HG02970 (cell line): ENCODE measurements around the gene SDK1.

Experiments
- ATAC-seq: cut with Tn5 transposase; IDR thresholded peaks from one replicate; pipeline ENCODE4 v1.9.1; 2021; ENCODE audit warnings: mild to moderate bottlenecking, moderate library complexity, moderate number of reproducible peaks; ENCODE audit not compliant: unreplicated experiment, low FRiP score

The SDK1 gene

DNA sequence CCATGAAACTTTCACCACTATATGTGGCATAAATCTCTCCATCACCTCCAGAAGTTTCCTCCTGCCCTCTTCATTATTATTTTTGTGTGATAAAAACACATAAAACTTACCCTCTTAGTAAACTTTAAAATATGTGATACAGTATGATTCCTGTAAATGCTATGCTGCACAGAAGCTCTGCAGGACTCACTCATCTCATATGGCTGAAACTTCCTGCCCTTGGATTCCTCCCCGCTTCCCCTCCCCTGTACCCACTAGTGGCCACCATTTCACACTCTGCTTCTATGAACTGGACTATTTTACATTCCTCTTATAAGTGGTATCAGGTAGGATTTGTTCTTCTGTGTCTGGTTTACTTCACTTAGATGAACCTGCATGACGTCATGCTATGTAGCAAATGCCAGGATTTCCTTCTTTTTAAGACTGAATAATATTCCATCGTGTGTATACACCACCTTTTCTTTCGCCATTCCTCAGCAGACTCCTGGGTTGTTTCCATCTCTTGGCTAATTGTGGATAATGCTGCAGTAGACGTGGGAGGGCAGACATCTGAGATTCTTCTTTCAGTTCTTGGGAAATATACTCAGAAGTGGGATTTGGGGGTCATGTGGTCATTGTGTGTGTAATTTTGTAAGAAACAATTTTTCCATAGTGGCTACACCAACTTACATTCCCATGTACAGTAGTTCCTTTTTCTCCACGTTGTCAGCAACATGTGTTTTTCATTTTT is 335.2 kb downstream of the SDK1 start:
- ATAC-seq = no peak

DNA sequence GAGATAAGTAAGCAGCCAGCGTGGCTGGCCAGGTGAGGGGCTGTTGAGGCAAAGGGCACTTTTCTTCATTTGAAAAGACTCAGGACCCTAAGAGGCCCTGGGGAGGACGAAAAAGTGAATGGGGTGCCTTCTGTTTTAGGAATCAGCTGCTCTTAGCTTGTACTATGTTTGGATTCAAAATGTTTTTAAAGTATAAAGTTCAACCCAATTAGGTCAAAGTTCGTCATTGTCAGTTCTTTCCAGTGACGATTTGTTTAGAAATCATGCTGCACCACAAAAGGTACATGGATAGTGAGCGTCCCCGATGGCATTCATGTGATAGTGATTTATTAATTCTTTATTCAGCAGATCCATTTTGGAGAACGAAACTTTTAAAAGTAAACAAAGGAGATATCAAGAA is 338.2 kb downstream of the SDK1 start:
- no peak for ATAC-seq

DNA sequence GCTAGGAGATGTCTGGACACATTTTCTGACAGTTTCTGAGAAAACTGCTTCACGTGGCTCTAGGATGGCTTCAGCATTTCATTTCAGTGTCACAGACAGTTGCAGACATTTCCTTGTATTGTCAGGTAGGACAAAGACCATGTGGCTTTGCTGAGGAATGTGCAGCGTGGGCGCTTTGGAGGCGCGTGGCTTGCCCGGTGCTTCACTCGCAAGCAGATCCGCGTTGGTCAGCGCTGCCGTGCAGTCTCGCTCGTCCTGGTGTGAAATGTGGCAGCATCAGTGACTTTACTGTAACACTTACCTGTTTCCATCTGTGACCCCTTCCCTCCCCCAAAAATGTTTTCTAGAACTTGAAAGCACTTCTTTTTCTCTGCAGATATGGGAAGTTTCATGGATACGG is 340.5 kb downstream of the SDK1 start:
- no peak for ATAC-seq

DNA sequence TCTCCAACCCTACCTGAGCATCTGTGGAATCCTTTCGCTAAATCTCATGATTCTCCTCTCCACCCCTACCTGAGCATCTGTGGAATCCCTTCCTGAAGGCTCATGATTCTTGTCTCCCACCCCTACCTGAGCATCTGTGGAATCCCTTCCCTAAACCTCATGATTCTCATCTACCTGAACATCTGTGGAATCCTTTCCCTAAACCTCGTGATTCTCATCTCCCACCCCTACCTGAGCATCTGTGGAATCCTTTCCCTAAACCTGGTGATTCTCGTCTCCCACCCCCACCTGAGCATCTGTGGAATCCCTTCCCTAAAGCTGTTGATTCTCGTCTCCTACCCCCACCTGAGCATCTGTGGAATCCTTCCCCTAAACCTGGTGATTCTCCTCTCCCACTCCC is 342.0 kb downstream of the SDK1 start:
- no peak for ATAC-seq

DNA sequence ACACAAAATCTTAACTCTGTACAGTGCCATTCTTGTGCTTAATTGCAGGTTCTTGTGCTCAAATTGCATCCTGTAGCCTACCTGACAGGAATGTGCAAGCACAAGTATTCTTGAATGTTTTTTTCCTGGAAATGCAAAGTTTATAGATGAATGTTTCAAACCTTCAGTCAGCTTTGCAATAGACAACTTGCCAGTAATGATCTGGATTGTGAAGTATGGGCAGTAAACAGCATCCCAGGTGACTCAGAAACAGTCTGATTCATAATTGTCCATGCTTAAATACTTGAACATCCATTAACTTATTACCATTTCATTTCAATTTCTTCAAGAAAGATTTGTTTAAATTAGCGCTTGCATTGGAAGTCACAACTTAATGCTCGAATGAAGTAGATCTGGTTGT is 347.2 kb downstream of the SDK1 start:
- no peak for ATAC-seq

DNA sequence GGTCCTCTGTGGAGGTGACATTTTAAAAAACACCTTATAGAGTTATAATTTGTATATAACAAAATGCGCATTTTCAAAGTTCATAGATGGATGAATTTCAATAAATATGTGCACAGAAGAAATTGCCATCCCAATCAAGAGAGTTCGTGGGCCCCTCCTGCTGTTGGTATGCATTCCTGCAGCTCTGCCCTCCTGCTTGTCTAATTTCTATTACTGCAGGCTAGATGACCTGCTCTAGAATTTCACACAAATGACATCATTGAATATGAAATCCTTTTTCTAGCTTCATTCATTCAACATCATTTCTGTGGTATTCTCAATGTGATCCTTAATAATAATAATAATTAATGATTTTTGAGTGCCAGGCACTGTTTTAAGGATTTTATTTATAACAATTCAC is 348.2 kb downstream of the SDK1 start:
- ATAC-seq = no peak

DNA sequence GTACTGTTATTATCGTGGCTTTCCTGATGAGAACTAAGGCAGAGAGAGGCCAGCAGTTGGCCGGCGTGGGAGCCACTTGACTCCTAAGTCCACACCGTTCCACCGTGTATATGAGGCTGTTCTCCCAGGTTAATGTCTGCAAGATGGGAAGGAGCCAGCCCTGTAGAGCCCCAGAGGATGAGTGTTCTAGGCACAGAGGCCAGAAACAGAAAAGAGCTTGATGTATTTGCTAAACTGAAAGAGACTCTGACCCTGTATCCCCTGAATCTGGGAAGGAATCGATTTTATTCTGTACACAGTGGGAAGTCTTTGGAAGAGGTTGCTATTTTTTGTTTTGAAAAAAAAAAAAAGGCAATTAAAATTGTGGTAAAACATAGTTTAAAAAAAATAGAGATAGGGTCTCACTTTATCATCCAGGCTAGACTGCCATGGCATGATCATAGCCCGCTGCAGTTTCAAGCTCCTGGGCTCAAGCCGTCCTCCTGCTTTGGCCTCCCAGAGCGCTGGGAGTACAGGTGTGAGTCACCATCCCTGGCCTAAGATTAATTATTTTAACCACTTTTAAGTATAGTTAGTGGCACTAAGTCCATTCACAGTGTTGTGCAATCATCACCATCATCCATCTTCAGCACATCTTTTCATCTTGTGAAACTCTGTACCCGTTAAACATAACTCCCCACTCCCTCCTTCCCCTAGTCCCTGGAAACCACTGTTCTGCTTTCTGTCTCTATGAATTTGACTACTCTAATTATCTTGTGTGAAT is 348.8 kb downstream of the SDK1 start:
- ATAC-seq = no peak

DNA sequence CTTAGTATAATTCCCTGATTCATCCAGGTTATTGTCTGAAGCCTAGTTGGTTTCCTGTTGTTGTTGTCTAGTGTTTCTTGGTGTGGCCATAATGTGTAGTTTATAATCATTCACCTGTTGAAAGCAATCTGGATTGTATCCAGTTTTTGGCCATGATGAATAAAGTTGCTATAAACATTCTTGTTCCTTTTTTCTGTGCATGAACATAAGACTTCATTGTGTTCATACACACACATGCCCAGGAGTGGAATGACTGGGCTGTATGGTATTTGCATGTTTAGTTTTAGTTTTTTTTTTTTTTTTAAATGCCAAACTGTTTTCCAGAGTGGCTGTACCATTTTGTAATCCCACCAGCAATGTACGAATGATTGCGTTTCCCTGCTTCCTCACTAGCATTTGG is 349.8 kb downstream of the SDK1 start:
- no peak for ATAC-seq

DNA sequence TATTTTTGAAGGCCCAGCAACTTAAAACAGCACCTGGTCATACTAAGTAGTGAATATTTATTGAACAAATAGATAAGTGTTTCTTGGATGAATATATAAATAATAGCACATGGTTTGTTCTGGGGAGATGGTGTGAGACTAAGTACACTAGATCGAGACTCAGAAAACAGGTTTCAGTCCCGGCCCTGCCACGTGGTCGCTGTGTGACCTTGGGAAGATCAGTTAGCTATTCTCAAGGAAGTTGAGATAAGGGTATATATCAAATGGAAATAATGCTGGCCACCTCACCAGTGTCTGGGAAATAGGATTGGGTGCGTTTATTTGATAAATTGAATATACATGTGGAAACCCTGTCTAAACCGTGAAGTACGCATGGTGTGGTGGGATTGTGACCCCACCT is 354.6 kb downstream of the SDK1 start:
- no peak for ATAC-seq

DNA sequence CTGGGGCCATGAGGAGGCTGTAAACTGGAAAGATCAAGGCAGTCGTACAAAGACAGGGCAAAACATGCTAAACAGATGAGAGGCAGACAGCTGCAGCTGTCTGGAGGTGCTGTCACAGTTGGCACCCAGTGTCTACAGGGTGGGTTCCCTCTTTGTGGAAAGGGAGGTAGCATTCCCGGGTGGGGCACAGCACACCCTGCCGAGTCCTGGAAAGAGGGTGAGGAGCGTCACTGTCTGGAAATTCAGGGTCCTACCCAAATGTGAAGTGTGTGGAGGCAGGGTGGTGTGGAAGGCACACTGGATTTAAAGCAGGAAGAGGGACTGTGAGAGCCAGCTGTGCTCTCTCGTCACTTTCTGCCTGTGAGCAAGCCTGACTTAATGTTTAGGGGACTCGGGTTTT is 356.2 kb downstream of the SDK1 start:
- ATAC-seq = no peak

DNA sequence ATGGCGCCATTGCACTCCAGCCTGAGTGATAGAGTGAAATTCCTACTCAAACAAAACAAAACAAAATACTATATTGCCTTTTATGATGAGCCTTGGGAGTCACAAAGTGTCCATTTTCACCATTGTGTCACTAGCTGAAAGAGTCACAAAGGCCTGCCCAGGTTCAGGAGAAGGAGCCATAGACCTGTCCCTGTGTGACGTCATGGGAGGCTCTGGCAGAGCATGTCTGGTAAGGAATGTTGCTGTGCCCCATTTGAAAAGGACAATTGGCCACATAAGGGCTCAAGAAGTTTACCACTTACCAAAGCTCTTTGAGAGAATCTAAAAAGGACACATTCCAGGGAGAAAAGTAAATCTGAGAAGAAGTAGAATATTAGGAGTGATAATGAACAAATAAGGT is 367.7 kb downstream of the SDK1 start:
- ATAC-seq = no peak

DNA sequence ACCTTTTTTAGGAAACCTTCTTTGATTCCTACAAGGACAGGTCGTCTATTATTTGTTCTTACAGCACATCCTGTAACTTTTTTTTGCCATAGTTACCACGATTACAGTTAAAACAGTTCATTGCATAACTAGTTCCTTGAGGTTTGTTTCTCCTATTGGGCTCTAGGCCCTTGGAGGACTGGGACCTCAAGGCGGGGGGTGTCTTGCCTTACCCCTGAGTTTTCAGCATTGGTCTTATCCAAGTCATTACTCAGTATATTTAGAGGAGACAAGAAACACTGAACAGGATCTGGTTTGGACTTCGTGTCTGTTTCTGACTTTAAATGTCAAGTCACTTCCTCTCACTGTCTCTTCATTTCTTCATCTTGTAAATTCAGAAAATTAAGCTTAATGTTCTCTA is 369.8 kb downstream of the SDK1 start:
- ATAC-seq = no peak

DNA sequence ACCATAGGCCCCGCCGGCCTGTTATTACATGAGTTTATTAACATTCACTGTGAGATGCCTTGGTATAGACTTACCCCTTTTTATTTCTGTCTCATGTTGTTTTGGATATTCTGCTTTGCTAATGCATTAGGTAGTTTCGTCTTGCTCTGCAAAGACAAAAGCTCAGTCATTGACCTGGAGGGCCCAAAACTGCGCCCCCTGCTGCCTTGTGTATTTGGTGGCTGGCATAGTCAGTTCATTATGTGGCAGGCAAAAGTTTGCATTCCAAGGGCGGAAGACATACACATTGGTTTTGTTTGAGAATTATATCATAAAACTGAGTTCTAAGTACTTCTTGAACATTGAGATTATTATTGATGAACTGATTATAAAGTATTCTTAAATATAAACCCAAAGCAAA is 372.5 kb downstream of the SDK1 start:
- no peak for ATAC-seq

DNA sequence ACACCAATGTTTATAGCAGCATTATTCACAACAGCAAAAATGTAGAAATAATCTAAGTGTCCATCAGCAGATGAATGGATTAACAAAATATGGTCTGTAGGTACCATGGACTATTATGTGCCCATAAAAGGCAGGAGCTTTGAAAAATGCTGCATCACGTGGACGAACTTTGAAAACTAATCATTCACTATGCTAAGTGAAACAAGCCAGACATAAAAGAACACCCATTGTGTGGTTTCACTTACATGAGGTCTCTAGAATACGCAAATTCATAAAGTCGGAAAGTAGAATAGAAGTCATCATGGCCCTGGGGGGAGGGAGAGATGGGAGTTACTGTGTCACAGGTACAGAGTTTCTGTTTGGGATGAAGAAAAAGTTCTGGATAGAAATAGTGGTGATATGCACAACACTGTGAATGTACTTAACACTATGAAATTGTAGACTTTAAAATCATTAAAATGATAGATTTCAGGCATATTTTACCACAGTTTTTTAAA is 377.3 kb downstream of the SDK1 start:
- no peak for ATAC-seq

DNA sequence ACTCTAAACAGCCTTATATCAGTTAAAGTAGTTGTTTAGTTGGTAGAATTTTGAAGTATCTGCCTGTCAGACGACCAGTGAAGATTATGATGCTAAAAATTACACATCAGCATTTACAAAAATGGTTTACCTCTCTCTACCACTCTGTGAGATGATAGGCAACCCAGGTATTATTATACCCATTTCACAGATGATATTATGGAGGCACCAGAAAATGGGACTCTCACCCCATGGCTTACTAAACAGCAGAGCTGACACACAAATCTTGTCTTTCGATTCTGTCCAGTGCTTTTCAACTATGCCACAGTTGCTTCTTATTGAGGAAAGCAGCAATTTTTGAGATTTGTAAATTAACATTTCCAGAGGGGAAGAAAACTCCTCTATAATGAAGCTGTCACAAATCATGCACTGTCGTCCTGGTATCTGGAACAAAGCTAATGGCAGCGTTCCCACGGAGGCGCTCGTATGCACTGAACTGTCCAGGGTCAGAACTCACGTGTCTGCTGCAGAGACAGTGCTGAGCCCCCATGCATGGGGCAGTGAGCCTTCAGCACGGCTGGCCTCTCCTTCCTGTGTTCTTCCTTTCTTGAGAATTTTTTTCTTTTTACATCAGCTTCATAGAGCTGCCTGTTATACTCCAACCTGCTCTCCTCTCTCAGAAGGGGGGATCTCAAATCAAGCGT is 381.1 kb downstream of the SDK1 start:
- no peak for ATAC-seq

DNA sequence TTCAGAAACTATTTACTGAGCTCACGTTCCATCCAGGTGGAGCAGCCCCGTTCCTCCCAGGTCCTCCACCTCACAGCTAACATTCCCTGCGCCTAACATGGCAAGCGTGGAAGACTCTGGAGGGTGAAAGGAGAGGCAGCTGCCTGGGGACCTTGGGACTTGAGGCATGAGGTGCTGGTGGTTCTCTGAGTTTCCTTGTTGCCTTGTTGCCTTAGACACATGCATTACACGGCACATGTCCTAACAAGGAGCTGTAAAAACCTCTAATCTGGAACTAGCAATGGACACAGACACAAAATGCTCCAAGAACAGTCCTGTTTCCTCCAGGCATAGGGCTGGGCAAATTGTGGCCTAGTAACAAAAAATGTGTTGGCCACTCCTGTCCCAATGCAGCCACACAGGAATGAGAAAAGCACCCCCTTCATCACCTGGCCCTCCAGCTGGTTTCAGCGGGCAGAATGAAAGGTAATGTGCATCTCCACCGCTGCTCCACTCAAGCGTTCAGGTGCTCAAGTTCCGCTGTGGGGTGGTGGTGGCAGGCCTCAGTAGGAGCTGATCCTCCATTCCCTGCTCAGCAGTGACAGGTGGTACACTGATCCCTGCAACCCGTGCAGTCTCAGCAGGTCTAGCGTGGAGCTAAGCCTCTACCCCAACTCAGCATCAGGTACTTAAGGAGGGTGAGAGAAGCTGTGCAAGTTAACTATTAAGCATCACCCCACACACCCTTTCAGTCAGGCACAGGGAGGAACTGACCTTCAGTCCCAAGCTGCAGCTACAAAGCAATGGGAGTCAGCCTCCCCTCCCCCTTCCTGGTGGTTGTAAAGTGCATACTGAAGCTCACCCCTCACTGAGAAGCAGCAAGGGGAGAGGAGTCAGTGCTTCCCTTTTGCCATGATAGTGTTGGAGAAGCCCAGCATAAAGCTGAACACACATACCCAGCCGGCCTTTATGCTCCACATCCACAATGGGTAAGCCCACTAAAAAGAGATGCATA is 382.8 kb downstream of the SDK1 start:
- no peak for ATAC-seq

DNA sequence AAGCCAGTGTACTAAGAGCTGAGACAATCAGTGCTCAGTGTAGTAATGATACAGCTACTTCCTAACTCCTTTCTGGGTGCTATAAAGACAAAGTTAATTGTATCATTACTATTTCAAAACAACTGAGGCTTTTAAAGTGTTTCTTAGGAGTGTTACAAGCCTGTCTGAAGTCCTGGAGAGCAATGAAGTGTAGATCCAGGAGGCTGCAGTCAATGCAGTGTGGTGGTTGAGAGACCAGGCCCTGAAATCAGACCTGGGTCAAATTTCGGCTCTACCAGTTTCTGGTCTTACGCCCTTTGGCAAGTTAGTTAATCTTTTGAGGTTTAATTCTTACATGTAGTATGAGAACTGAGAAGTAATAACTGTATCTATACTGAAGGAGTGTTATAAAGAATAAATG is 387.0 kb downstream of the SDK1 start:
- no peak for ATAC-seq

DNA sequence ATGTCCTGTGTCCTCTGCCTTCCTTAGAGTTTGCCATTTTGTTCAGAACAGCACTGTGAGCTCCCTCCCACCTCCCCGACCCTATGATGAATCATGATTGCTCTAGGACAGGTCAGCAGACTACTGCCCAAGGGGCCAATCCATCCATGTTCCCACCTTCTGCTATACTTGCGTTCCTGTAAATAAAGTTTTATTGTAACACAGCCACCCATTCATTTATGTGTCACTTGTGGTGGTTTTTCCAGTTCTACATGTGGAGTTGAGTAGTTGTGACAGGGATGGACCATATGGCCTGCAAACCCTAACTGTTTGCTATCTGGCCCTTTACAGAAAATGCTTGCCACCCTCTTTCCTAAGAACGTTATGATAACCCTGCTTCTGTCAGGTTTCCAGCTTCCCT is 387.8 kb downstream of the SDK1 start:
- ATAC-seq = no peak

DNA sequence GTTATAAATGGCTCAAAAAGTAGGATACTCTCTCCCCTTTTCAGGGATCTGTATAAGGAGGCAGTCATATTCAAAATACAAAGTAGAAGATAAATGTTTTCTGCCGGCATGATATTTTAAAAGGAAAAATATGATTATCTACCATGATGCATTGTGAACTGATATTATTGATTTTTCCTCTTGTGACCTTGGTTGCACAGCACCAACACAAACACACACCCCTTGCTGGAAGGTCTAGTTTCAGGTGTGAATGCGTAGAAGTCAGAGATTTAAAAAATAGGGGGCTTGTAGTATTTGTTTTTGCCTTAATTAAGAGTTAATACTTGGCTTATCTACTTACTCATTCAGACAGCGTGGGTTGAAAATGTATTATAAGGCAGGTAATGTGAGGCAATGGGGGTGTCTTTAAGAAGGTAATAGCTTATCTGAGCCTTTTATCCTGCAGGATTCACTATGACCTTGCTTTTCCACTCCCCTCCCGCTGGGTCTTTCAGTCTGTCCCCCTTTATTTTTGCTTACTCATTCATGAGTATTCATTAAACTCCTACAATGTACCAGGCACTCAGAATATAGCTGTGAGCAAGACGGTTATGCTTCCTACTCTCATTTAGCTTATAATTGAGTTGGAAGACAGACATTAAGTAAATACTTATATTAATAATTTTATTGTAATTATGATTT is 390.6 kb downstream of the SDK1 start:
- ATAC-seq = no peak

DNA sequence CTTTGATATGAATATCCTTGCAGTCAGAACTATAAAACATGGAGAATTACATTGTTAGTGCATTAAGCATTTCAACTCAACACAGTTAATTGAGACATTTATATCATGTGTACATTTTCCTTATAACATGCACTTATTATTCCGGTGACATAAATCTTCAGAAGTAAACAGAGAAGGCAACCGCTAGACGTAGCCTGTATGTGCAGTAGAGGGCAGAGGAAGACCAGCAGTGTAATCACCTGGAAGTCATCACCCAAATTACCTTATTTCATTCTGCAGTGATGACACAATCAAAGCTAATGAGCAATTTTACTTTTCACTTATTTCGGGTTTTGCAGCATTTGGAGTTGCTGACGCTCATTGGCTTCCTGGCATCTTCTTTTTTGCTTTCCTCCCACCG is 394.6 kb downstream of the SDK1 start:
- no peak for ATAC-seq
